H1 (cell line): Measurements from ENCODE around the gene C2. TPM values are rescaled to one million over a fixed set of nuclear protein-coding genes. Genes with fewer than 3 reads are reported as not detected.
A peak's percentile ranks its signal among the peaks of the same experiment; 100 is the strongest.

Experiments used
- CHD7 ChIP-seq: fragments of 300-600 bp; sonication (generic); IDR thresholded peaks from 2 replicates; pipeline ENCODE4 v1.7.1; 2012; ENCODE audit warnings: low read length, moderate library complexity, mild to moderate bottlenecking, inconsistent platforms; ENCODE audit not compliant: insufficient replicate concordance
- GABPA ChIP-seq: IDR thresholded peaks from 2 replicates; pipeline ENCODE4 v1.6.1; 2011; ENCODE audit warnings: mild to moderate bottlenecking, low read length, moderate library complexity, borderline replicate concordance; ENCODE audit not compliant: insufficient read depth
- HDAC2 ChIP-seq, 2 experiments: fragments of 300-600 bp in 1 of 2; sonication (generic) in 1 of 2; IDR thresholded peaks; 2 replicates each; pipeline ENCODE4 v1.6.1; 2011 to 2012; ENCODE audit warnings: low read depth in 2 of 2, low read length in 2 of 2, mild to moderate bottlenecking in 2 of 2, moderate library complexity in 2 of 2, borderline replicate concordance in 1 of 2, inconsistent platforms in 1 of 2
- KDM5A ChIP-seq: fragments of 200-600 bp; IDR thresholded peaks from 2 replicates; pipeline ENCODE4 v1.7.1; 2012; ENCODE audit warnings: mild to moderate bottlenecking, low read length, inconsistent platforms, mixed read lengths
- POLR2A ChIP-seq, 2 experiments: IDR thresholded peaks; 1 replicate in 1 of 2; 2 replicates in 1 of 2; pipeline ENCODE4 v1.6.1; 2011; ENCODE audit warnings: low read depth in 2 of 2, low read length in 2 of 2, mild to moderate bottlenecking in 2 of 2; ENCODE audit errors: control extremely low read depth in 1 of 2
- YY1 ChIP-seq: IDR thresholded peaks from 2 replicates; pipeline ENCODE4 v1.6.1; 2011; ENCODE audit warnings: low read depth, mild to moderate bottlenecking, low read length
- polyA plus RNA-seq, 7 experiments: library from polyadenylated mRNA; depleted of rRNA in 3 of 7; stranded (reverse) in 5 of 7; unstranded in 2 of 7; fragments of >200 nt in 5 of 7; fragments of 200-250 nt in 2 of 7; gene quantifications; 1 replicate in 5 of 7; 2 replicates in 1 of 7; 4 replicates in 1 of 7; pipeline versions ENCODE4 v1.2.1 to v1.2.3, GENCODE V29; 2011 to 2013; ENCODE audit warnings: missing spikeins in 2 of 7, mixed read lengths in 2 of 7
- total RNA-seq: library from RNA; stranded (reverse); fragmentation: NEBNext Ultra II Directional; extraction: Animal tissue kit (Norgen Biotek cat#: 25700); gene quantifications from 2 replicates; pipeline ENCODE4 v1.2.1, GENCODE V29; 2021

C2 gene
- total and polyA plus RNA-seq, 2 of the 8 experiments (the other 6 are each of a cell fraction or from before 2014, with no cell fraction given) = 0.26 to 0.38 TPM

- TF ChIP-seq CHD7 (no peak), KDM5A (no peak), GABPA (no peak), YY1 (no peak), POLR2A (IDR thresholded peaks at IDR 0.05; ENCODE audit: control extremely low read depth in 1 of 2, low read depth in 2 of 2, low read length in 2 of 2) (peak in 1 of 2 experiments; percentile 51; a peak in 1 of 3 replicates), HDAC2 (IDR thresholded peaks at IDR 0.05; ENCODE audit: borderline replicate concordance in 1 of 2, low read depth in 2 of 2, low read length in 2 of 2) (no peak)
Measured at GRCh38 chr6:31948753-31949413, 21.4 kb downstream of the C2 start (continued).
